Retinal pigment epithelial cell (primary cell): Measurements from ENCODE around the gene TMEM72.

Experiments used
- DNase-seq: peaks from one replicate; pipeline ENCODE4 v3.0.0-alpha.2; 2010; ENCODE audit warnings: low read depth
- H3K4me3 ChIP-seq: 2 replicates; pipeline ENCODE4 v1.5.1; 2011; ENCODE audit warnings: mild to moderate bottlenecking, low read length, control low read depth, moderate library complexity
- TF ChIP-seq, protein P1 (sequence below): conservative IDR thresholded peaks from 2 replicates; pipeline ENCODE4 v1.5.1; 2011; ENCODE audit warnings: low read depth, low read length, control low read depth, inconsistent platforms

The TMEM72 gene

DNA sequence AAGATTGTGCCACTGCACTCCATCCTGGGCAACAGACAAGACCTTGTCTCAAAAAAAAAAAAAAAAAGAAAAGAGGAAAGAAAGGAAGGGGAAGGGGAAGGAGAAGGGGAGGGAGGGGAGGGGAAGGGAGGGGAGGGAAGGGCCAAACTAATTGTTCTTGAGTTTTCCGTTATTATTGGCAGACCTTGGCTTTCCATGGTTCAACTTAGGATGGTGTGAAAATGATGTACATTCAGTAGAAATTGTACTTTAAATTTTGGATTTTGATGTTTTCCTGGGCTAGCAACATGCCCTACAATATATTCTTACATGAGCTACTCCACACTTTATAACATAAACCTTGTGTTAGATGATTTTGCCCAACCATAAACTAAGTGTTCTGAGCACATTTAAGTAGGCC is 1.2 kb upstream of the TMEM72 start:
- no peak overlapping the region for H3K4me3 ChIP-seq
- TF ChIP-seq, protein P1, sequence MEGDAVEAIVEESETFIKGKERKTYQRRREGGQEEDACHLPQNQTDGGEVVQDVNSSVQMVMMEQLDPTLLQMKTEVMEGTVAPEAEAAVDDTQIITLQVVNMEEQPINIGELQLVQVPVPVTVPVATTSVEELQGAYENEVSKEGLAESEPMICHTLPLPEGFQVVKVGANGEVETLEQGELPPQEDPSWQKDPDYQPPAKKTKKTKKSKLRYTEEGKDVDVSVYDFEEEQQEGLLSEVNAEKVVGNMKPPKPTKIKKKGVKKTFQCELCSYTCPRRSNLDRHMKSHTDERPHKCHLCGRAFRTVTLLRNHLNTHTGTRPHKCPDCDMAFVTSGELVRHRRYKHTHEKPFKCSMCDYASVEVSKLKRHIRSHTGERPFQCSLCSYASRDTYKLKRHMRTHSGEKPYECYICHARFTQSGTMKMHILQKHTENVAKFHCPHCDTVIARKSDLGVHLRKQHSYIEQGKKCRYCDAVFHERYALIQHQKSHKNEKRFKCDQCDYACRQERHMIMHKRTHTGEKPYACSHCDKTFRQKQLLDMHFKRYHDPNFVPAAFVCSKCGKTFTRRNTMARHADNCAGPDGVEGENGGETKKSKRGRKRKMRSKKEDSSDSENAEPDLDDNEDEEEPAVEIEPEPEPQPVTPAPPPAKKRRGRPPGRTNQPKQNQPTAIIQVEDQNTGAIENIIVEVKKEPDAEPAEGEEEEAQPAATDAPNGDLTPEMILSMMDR: no peak
- DNase-seq: no peak

DNA sequence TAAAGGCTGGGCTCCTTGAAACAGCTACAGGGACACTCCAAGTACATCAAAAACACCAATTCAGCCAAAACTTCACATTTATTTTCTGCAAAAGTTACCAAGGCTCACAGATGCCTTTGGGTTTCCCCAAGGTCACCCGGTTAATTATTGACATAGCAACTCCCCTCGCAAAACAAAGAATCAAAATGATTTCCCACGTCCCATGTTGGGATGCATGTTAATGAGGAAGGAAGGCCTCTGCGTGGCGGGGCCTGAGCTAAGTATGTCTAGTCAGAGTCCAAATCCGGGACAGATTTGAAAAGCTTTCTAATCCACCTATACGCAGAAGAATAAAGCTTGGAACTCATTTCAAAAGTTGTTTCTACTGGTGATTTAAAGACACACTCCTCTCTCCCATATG is 535 bp upstream of the TMEM72 start:
- TF ChIP-seq, protein P1: no peak
- H3K4me3 ChIP-seq: no peak overlapping the region
- no peak for DNase-seq

DNA sequence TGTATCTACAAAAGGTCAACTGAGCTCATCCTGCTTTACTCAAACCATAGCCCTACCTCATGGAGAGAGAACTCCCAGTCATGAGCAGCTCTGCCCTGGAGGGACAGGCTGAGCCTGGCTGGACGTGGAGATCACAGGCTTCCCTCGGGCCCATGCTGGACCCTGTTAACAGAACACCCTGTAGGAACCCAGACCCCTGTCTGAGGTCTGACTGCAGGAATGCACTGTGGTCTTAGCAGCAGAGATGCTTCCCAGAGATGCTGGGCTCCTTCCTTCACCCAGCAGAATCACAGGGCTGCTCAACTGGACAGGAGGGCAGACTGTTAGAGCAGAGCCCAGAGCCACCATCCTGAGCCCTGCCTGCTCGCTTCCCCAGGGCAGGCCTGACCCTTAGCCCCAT is 814 bp downstream of the TMEM72 start:
- TF ChIP-seq, protein P1: no peak
- no peak for DNase-seq
- H3K4me3 ChIP-seq: no peak overlapping the region

DNA sequence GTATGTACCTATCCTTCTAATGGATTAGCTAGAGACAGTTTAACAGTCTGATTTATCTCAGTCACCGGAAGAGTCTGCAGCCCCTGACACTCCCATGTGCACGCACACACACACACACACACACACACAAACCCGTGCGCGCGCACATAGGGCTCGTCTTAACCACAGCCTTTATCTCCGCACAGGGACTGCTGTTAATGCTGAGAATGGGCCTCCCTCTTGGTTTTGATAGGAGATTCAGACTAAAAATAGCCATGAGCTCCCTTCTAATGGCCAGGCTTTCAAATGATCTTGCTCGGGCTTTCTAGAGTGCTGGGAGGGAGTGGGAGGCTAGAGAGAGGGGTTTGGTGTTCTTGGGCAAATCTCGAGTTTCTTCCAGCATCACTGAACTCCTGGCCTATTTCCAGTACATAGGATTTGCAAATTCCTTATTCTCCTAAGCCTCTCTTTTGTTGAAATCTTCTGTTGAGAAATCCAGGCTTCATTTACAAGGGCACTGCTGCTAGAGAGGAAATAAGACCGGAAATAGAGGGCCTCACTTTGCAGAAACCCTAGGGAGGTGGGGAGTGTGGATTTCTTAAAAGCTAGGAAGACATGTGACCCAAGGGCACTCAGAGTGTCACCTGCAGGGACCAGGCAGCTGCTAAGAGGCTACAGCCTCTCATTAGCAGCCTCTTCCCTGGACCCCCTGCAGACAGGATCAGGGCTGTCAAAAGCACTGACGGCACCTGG is 2.4 kb downstream of the TMEM72 start:
- H3K4me3 ChIP-seq: no peak overlapping the region
- DNase-seq: peak; percentile 97
- TF ChIP-seq, protein P1: no peak

DNA sequence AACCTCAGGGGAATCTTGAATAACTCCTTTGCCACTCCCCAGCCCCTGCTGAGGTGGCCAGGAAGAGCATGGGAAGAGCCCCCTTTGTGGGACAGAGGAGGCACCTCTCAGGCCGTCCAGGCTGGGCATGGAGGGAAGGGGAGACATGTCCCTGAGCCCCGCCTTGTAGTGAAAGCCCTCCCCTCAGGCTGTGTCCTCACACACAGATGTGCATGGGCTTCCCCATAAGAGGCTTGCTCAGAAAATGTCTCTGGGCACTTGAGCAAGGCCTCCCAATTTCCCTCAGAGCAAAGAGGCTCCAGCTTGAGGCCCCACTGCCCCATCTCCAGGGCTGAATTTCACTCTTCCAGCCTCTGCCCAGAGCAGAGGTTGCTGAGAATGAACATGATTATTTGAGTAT is 3.8 kb downstream of the TMEM72 start:
- TF ChIP-seq, protein P1: no peak
- no peak for DNase-seq
- no peak overlapping the region for H3K4me3 ChIP-seq

DNA sequence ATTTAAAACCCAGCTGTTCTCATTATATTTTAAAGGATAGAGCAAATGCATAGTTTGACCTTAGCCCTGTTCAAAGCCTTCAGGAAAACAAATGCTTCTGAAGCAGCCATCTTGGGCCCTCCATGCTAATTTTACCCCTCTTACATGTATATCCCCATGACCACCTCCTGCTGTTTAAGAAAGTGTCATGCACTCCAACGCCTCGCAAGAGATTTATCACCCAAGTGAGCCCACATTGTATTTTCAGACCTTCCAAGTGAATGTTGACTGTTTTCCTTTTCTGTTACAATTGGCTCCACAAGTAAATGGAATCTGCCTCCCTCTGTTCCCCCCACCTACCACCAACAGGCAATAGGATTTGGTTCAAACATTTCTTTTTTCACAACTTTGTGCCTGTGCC is 5.3 kb downstream of the TMEM72 start:
- TF ChIP-seq, protein P1: no peak
- no peak overlapping the region for H3K4me3 ChIP-seq
- no peak for DNase-seq

DNA sequence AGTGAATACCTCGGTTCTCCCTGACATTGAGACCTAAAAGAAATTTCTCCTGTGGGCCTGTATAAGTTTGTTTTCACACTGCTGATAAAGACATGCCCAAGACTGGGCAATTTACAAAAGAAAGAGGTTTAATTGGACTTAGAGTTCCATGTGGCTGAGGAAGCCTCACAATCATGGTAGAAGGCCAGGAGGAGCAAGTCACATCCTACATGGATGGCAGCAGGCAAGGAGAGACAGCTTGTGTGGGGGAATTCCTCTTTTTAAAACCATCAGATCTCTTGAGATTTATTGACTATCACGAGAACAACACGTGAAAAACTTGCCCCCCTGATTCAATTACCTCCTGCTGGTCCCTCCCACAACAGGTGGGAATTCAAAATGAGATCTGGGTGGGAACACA is 6.7 kb downstream of the TMEM72 start:
- no peak for DNase-seq
- TF ChIP-seq, protein P1: no peak
- H3K4me3 ChIP-seq: no peak overlapping the region
